Naive thymus-derived CD4-positive, alpha-beta T cell (primary cell): ENCODE data around the gene DGAT2. TPM values are rescaled to one million over a fixed set of nuclear protein-coding genes. Genes with fewer than 3 reads are reported as not detected.

Source experiments
- ATAC-seq: fragments of 150-1000 bp; cut with Tn5 transposase; 2 replicates; pipeline ENCODE4 v1.10.0; 2021; ENCODE audit warnings: mild to moderate bottlenecking, moderate library complexity
- CTCF ChIA-PET: fragments of 350-600 bp; sonication (Branson Sonifier 250); formaldehyde crosslinking; loops from one replicate; lab custom pipeline; 2021; ENCODE audit warnings: antibody characterized with exemption; lab: Charles Lee
- POLR2A ChIA-PET: fragments of 350-600 bp; sonication (Branson Sonifier 250); formaldehyde crosslinking; loops from one replicate; lab custom pipeline; 2021; ENCODE audit warnings: antibody characterized with exemption, inconsistent platforms; lab: Charles Lee
- DNase-seq, 9 donors: peaks; one replicate each; pipeline versions ENCODE4 v3.0.0 to v3.0.0-alpha.2; 2020 to 2022; ENCODE audit warnings: mixed read lengths in 1 of 9
- H3K27ac ChIP-seq: one replicate; pipeline ENCODE4 v1.7.0; 2013; ENCODE audit warnings: mild to moderate bottlenecking, low read depth, low read length, moderate library complexity
- H3K27me3 ChIP-seq, 2 donors: one replicate each; pipeline ENCODE4 v1.7.0; 2013; ENCODE audit warnings: low read length in 2 of 2, mild to moderate bottlenecking in 2 of 2, moderate library complexity in 2 of 2; ENCODE audit not compliant: control insufficient read depth in 2 of 2, insufficient read depth in 2 of 2
- H3K36me3 ChIP-seq, 3 experiments: 1 replicate in 2 of 3; 2 replicates in 1 of 3; pipeline ENCODE4 v1.7.0; 2013; ENCODE audit warnings: low read length in 3 of 3, mild to moderate bottlenecking in 3 of 3, moderate library complexity in 1 of 3; ENCODE audit not compliant: insufficient read depth in 3 of 3, control insufficient read depth in 2 of 3
- H3K4me1 ChIP-seq, 2 donors: one replicate each; pipeline ENCODE4 v1.7.0; 2013; ENCODE audit warnings: low read length in 2 of 2, mild to moderate bottlenecking in 2 of 2, moderate library complexity in 1 of 2; ENCODE audit not compliant: control insufficient read depth in 2 of 2, insufficient read depth in 2 of 2
- H3K4me3 ChIP-seq: 2 replicates; pipeline ENCODE4 v1.7.0; 2013; ENCODE audit warnings: mild to moderate bottlenecking, low read length
- H3K9me3 ChIP-seq, 3 experiments: 1 replicate in 2 of 3; 2 replicates in 1 of 3; pipeline ENCODE4 v1.7.0; 2013; ENCODE audit warnings: low read length in 3 of 3; ENCODE audit not compliant: control insufficient read depth in 2 of 3
- H3K27ac Mint-ChIP-seq, 9 donors: one replicate each; pipeline ENCODE4 v1.8.0; 2020 to 2022; ENCODE audit warnings: mixed read lengths in 9 of 9, mild to moderate bottlenecking in 8 of 9, moderate library complexity in 5 of 9, inconsistent platforms in 2 of 9
- H3K27me3 Mint-ChIP-seq, 5 donors: one replicate each; pipeline ENCODE4 v1.8.0; 2021 to 2022; ENCODE audit warnings: mixed read lengths in 5 of 5, mild to moderate bottlenecking in 1 of 5
- H3K36me3 Mint-ChIP-seq, 5 donors: one replicate each; pipeline ENCODE4 v1.8.0; 2020 to 2022; ENCODE audit warnings: mixed read lengths in 5 of 5, mild to moderate bottlenecking in 3 of 5, inconsistent platforms in 1 of 5
- H3K4me1 Mint-ChIP-seq, 7 donors: one replicate each; pipeline ENCODE4 v1.8.0; 2020 to 2022; ENCODE audit warnings: mixed read lengths in 7 of 7, mild to moderate bottlenecking in 3 of 7, inconsistent platforms in 1 of 7
- H3K4me3 Mint-ChIP-seq, 10 donors: one replicate each; pipeline ENCODE4 v1.8.0; 2020 to 2022; ENCODE audit warnings: mild to moderate bottlenecking in 10 of 10, mixed read lengths in 10 of 10, moderate library complexity in 6 of 10, inconsistent platforms in 2 of 10
- H3K9me3 Mint-ChIP-seq, 11 donors: one replicate each; pipeline ENCODE4 v1.8.0; 2020 to 2022; ENCODE audit warnings: mixed read lengths in 11 of 11, mild to moderate bottlenecking in 4 of 11, inconsistent platforms in 1 of 11, moderate library complexity in 1 of 11
- intact Hi-C, 2 donors: fragments of 100-400 bp; cut with micrococcal nuclease; formaldehyde crosslinking; loops; one replicate each; pipeline ENCODE4 v1.15.1; 2023
- polyA plus RNA-seq, 2 donors: library from polyadenylated mRNA; unstranded; fragments of 300-500 nt; fragmentation: Illumina TruSeq; gene quantifications; one replicate each; pipeline ENCODE4 v1.2.3, GENCODE V29; 2021
- total RNA-seq, 6 experiments: library from RNA in 5 of 6; stranded (reverse) in 5 of 6; gene quantifications; 1 replicate in 5 of 6; 2 replicates in 1 of 6; pipeline ENCODE4 v1.2.3 and lab custom pipeline; 2021 to 2026

The DGAT2 gene, protein sequence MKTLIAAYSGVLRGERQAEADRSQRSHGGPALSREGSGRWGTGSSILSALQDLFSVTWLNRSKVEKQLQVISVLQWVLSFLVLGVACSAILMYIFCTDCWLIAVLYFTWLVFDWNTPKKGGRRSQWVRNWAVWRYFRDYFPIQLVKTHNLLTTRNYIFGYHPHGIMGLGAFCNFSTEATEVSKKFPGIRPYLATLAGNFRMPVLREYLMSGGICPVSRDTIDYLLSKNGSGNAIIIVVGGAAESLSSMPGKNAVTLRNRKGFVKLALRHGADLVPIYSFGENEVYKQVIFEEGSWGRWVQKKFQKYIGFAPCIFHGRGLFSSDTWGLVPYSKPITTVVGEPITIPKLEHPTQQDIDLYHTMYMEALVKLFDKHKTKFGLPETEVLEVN
- 1 to 10 TPM in 3 of 5 experiments, under 1 TPM in 2; 0.32 to 8.5 (median 1.4) TPM for total RNA-seq
- polyA plus RNA-seq: under 1 TPM; 0.30 to 0.58 TPM
- total RNA-seq (lab: John Stamatoyannopoulos, UW): not detected

- Histone ChIP-seq H3K4me1 (peaks cover 5 to 7% of the 10 kb centered on the region in 2 donors), H3K27ac (no peak within 1 kb of the TSS), H3K9me3 (no peaks in the 10 kb centered on the region), H3K36me3 (no peaks in the 10 kb centered on the region), H3K27me3 (peaks cover 0 to 4% of the 10 kb centered on the region in 2 donors), H3K4me3 (peak within 1 kb of the TSS; percentile 55)
- POLR2A ChIA-PET: no interaction called here
- H3K36me3 Mint-ChIP-seq: no peaks in the 10 kb centered on the region
- ATAC-seq: peak; percentile 83
- peaks cover 7 to 24% (median 14%) of the 10 kb centered on the region in 5 donors for H3K27me3 Mint-ChIP-seq
- no peaks in the 10 kb centered on the region for H3K9me3 Mint-ChIP-seq
- peak within 1 kb of the TSS; percentile 74 to 84 (median 81) for H3K4me3 Mint-ChIP-seq
- intact Hi-C loops: loop anchor here (1.0 to 10.0 kb wide), 7 partner anchors 34 to 796 kb away; partner anchors contain the start of gene UVRAG (in 1 of the 2)
- H3K27ac Mint-ChIP-seq: peak within 1 kb of the TSS in 5 of 9 donors; percentile 8 to 83 (median 58)
- CTCF ChIA-PET: no interaction called here
- H3K4me1 Mint-ChIP-seq: peaks cover 13 to 22% (median 16%) of the 10 kb centered on the region in 7 donors
- peak; percentile 23 to 72 (median 59) for DNase-seq
Measured at GRCh38 chr11:75768112-75768908, at the start of gene DGAT2. Gene DGAT2 (plus strand): TSS chr11:75768778. CDS start chr11:75768992, 214 bp downstream.

GRCh38 chr11:75719340-75720239, 49.0 kb upstream of the DGAT2 start:
- ChIA-PET POLR2A (no interaction called here), CTCF (no interaction called here)
- Histone ChIP-seq H3K27ac (no peak overlapping the region), H3K4me1 (no peaks in the 10 kb centered on the region), H3K36me3 (no peaks in the 10 kb centered on the region), H3K9me3 (no peaks in the 10 kb centered on the region), H3K27me3 (no peaks in the 10 kb centered on the region), H3K4me3 (no peak overlapping the region)
- intact Hi-C loops: loop anchor here in 1 of 2 donors (5.0 kb wide), 1 partner anchor 598 kb away; no protein-coding TSS in a partner anchor
- DNase-seq (no peak), ATAC-seq (no peak)
- Mint-ChIP-seq H3K27ac (no peak overlapping the region), H3K4me3 (no peak overlapping the region), H3K27me3 (peaks cover 0 to 7% (median 0%) of the 10 kb centered on the region in 5 donors), H3K4me1 (peaks cover 0 to 5% (median 0%) of the 10 kb centered on the region in 7 donors), H3K36me3 (no peaks in the 10 kb centered on the region), H3K9me3 (no peaks in the 10 kb centered on the region)

- no peak overlapping the region for H3K4me3 Mint-ChIP-seq
- Histone ChIP-seq H3K9me3 (no peaks in the 10 kb centered on the region), H3K27me3 (no peaks in the 10 kb centered on the region), H3K36me3 (no peaks in the 10 kb centered on the region), H3K27ac (no peak overlapping the region), H3K4me3 (no peak overlapping the region), H3K4me1 (no peaks in the 10 kb centered on the region)
- H3K27me3 Mint-ChIP-seq: peaks cover 0 to 7% (median 0%) of the 10 kb centered on the region in 5 donors
- peak overlapping the region in 1 of 9 donors; percentile 4 for H3K27ac Mint-ChIP-seq
- intact Hi-C loops: loop anchor here in 1 of 2 donors (5.0 kb wide), 1 partner anchor 597 kb away; no protein-coding TSS in a partner anchor
- H3K4me1 Mint-ChIP-seq: peaks cover 0 to 5% (median 0%) of the 10 kb centered on the region in 7 donors
- CTCF ChIA-PET: no interaction called here
- POLR2A ChIA-PET: no interaction called here
- H3K9me3 Mint-ChIP-seq: no peaks in the 10 kb centered on the region
- DNase-seq: no peak
- no peak for ATAC-seq
- no peaks in the 10 kb centered on the region for H3K36me3 Mint-ChIP-seq
Measured at GRCh38 chr11:75720639-75721038, 47.9 kb upstream of the DGAT2 start.

DNA sequence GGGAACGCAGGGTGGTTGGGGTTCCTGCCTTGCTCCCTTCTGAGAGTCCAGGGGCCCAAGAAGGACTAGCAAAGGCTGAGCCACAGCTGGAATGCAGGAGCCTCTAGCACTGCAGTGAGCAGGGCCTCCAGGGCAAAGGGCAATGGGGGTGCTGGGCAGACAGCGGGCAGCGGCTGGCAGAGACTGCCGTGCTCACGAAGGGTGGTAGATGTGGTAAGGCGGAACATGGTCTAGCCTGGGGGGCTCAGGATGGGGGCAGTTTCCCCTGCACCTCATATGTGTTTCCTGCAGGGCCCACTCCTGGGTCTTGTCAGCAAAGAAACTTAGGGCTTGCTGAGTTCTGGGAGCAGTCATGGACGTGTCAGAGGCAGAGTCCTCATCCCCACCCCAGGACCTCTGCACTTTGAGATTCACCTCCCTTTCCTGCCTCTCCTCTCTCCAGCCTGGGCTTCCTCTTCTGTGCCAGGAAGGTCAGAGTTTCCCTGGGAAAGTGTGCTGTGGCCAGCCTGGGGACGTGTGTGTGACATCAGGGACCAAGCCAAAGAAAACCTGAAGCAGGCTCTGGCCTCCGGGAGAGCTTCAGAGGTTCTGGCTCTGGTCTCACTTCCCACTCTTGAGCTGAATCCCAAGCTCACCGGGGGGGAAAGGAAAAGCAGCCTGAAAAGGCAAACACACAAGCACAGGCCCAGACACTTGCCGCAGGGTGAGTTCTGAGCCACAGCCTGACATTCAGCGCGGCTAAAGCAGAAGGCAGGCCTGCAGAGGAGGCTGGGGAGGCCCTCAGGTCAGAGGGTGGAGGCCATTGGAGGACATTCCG, 46.5 kb upstream of the DGAT2 start:
- CTCF ChIA-PET: no interaction called here
- peaks cover 0 to 5% (median 0%) of the 10 kb centered on the region in 7 donors for H3K4me1 Mint-ChIP-seq
- Histone ChIP-seq H3K9me3 (no peaks in the 10 kb centered on the region), H3K27ac (no peak overlapping the region), H3K4me1 (no peaks in the 10 kb centered on the region), H3K4me3 (no peak overlapping the region), H3K36me3 (no peaks in the 10 kb centered on the region), H3K27me3 (no peaks in the 10 kb centered on the region)
- intact Hi-C loops: loop anchor here (2.0 to 5.0 kb wide), 2 partner anchors 431 to 595 kb away; no protein-coding TSS in a partner anchor
- H3K9me3 Mint-ChIP-seq: no peaks in the 10 kb centered on the region
- H3K27ac Mint-ChIP-seq: no peak overlapping the region
- H3K4me3 Mint-ChIP-seq: no peak overlapping the region
- POLR2A ChIA-PET: no interaction called here
- no peaks in the 10 kb centered on the region for H3K36me3 Mint-ChIP-seq
- ATAC-seq: no peak
- no peak for DNase-seq
- peaks cover 0 to 1% (median 0%) of the 10 kb centered on the region in 5 donors for H3K27me3 Mint-ChIP-seq

DNA sequence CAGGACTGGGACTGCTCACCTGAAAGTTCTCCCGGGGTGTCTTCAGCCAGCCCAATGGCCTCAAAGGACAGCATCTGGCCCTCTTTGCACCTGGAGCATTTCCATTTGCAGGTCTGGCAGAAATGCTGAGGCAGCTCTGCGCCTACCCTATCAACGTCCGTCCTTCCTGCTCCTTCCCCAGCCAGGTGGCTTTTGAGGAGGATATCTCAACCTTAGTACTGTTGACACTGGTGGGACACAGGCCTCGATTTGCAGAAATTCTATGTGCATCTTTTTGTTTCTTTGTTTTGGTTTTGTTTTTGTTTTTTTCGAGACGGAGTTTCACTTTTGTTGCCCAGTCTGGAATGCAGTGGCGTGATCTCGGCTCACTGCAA, 45.9 kb upstream of the DGAT2 start:
- Histone ChIP-seq H3K4me1 (no peaks in the 10 kb centered on the region), H3K27me3 (no peaks in the 10 kb centered on the region), H3K27ac (no peak overlapping the region), H3K36me3 (no peaks in the 10 kb centered on the region), H3K9me3 (no peaks in the 10 kb centered on the region), H3K4me3 (no peak overlapping the region)
- ChIA-PET CTCF (no interaction called here), POLR2A (no interaction called here)
- peaks cover 0 to 5% (median 0%) of the 10 kb centered on the region in 7 donors for H3K4me1 Mint-ChIP-seq
- H3K9me3 Mint-ChIP-seq: no peaks in the 10 kb centered on the region
- DNase-seq (no peak), ATAC-seq (no peak)
- H3K4me3 Mint-ChIP-seq: no peak overlapping the region
- no peaks in the 10 kb centered on the region for H3K27me3 Mint-ChIP-seq
- intact Hi-C loops: loop anchor here (1.0 to 5.0 kb wide), 5 partner anchors 46 to 595 kb away; partner anchors contain the start of gene DGAT2 (in 2 of the 2)
- H3K27ac Mint-ChIP-seq: no peak overlapping the region
- H3K36me3 Mint-ChIP-seq: no peaks in the 10 kb centered on the region
